Neutrophil (primary cell): ENCODE data around the gene GABBR2.

Experiments
- H3K27ac ChIP-seq: fragments of 200-600 bp; sonication (generic); 2 replicates; pipeline ENCODE4 v1.5.1; 2016; ENCODE audit warnings: mild to moderate bottlenecking, moderate library complexity
- H3K27me3 ChIP-seq: fragments of 200-600 bp; sonication (generic); 2 replicates; pipeline ENCODE4 v1.6.0; 2016; ENCODE audit warnings: mild to moderate bottlenecking
- H3K36me3 ChIP-seq: fragments of 200-600 bp; sonication (generic); 2 replicates; pipeline ENCODE4 v1.5.1; 2017
- H3K4me1 ChIP-seq, 2 experiments: fragments of 200-600 bp in 1 of 2; sonication (generic) in 1 of 2; 1 replicate in 1 of 2; 2 replicates in 1 of 2; pipeline versions ENCODE4 v1.5.1 to v1.6.1; 2013 to 2016; ENCODE audit warnings: low read depth in 1 of 2, low read length in 1 of 2, mild to moderate bottlenecking in 1 of 2, moderate library complexity in 1 of 2; ENCODE audit not compliant: control insufficient read depth in 1 of 2, insufficient read depth in 1 of 2
- H3K4me3 ChIP-seq, 2 experiments: fragments of 200-600 bp in 1 of 2; sonication (generic) in 1 of 2; 1 replicate in 1 of 2; 2 replicates in 1 of 2; pipeline ENCODE4 v1.5.1; 2013 to 2016; ENCODE audit warnings: low read depth in 1 of 2, low read length in 1 of 2, mild to moderate bottlenecking in 1 of 2, moderate library complexity in 1 of 2
- H3K9me3 ChIP-seq: fragments of 200-600 bp; sonication (generic); 2 replicates; pipeline ENCODE4 v1.5.1; 2016
- CTCF ChIP-seq: fragments of 200-600 bp; sonication (generic); IDR thresholded peaks from 2 replicates; pipeline ENCODE4 v1.5.1; 2016; ENCODE audit warnings: antibody characterized with exemption

GABBR2 gene

GRCh38 chr9:98530806-98531386 is 177.8 kb downstream of the GABBR2 start:
- H3K27me3 ChIP-seq: peaks cover 18% of the 10 kb centered on the region
- H3K4me3 ChIP-seq: no peak overlapping the region
- H3K9me3 ChIP-seq: no peaks in the 10 kb centered on the region
- TF ChIP-seq CTCF: no peak
- no peak overlapping the region for H3K27ac ChIP-seq
- no peaks in the 10 kb centered on the region for H3K36me3 ChIP-seq
- H3K4me1 ChIP-seq: no peaks in the 10 kb centered on the region

- no peaks in the 10 kb centered on the region for H3K4me1 ChIP-seq
- H3K27me3 ChIP-seq: peaks cover 24% of the 10 kb centered on the region
- no peak overlapping the region for H3K4me3 ChIP-seq
- H3K9me3 ChIP-seq: no peaks in the 10 kb centered on the region
- no peak overlapping the region for H3K27ac ChIP-seq
- H3K36me3 ChIP-seq: no peaks in the 10 kb centered on the region
- TF ChIP-seq CTCF: no peak
Measured at GRCh38 chr9:98530275-98530674, 178.5 kb downstream of the GABBR2 start.

- Histone ChIP-seq H3K4me1 (no peaks in the 10 kb centered on the region), H3K36me3 (no peaks in the 10 kb centered on the region), H3K9me3 (no peaks in the 10 kb centered on the region), H3K27ac (no peak overlapping the region), H3K27me3 (peaks cover 27% of the 10 kb centered on the region), H3K4me3 (no peak overlapping the region)
- TF ChIP-seq CTCF: no peak
Measured at GRCh38 chr9:98529841-98530240, 178.9 kb downstream of the GABBR2 start.

GRCh38 chr9:98523231-98523901 is 185.4 kb downstream of the GABBR2 start:
- no peak for TF ChIP-seq CTCF

GRCh38 chr9:98522487-98522886 is 186.2 kb downstream of the GABBR2 start:
- Histone ChIP-seq H3K9me3 (no peaks in the 10 kb centered on the region), H3K4me3 (no peak overlapping the region)
- no peak for TF ChIP-seq CTCF

More at GRCh38 chr9:98523231-98523901, 185.4 kb downstream of the GABBR2 start:
- no peaks in the 10 kb centered on the region for H3K36me3 ChIP-seq
- H3K27me3 ChIP-seq: peaks cover 68% of the 10 kb centered on the region
- H3K4me1 ChIP-seq: no peaks in the 10 kb centered on the region
- no peak overlapping the region for H3K27ac ChIP-seq
- H3K9me3 ChIP-seq: no peaks in the 10 kb centered on the region
- no peak overlapping the region for H3K4me3 ChIP-seq

More at GRCh38 chr9:98522487-98522886, 186.2 kb downstream of the GABBR2 start:
- H3K4me1 ChIP-seq: no peaks in the 10 kb centered on the region
- no peak overlapping the region for H3K27ac ChIP-seq
- H3K36me3 ChIP-seq: no peaks in the 10 kb centered on the region
- H3K27me3 ChIP-seq: peaks cover 67% of the 10 kb centered on the region
